GM19372 (cell line): ENCODE measurements around the gene RARA.
A peak's percentile ranks its signal among the peaks of the same experiment; 100 is the strongest.

Experiments
- ATAC-seq: cut with Tn5 transposase; IDR thresholded peaks from one replicate; pipeline ENCODE4 v1.9.1; 2021; ENCODE audit warnings: mild to moderate bottlenecking, low read depth, moderate library complexity; ENCODE audit not compliant: unreplicated experiment

RARA gene

DNA sequence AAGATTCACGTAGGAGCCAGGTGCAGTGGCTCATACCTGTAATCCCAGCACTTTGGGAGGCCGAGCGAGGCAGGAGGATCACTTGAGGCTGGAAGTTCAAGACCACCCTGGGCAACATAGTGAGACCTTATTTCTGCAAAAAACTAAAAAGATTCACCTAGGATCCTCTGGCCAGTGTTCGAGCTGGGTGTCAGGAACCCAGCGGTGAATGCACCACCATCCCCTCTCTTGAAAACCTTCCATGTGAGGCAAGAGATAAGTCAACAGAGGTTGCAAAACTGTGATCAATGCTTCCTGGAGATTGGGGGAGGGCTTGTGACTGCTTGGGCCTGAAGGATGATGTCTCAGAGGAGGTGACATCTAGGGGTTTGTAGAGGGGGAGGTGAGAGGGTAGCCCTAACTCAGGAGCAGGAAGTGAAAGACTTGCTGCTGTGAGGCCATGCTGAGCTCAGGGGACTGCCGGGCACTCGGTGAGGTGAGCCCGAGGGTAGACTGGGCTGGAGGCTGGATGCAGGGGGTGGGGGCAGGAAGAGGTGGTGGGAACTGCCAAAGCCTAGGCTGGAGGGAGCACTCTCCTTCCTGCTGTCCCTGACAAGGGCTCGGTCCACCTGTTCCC is 43.9 kb downstream of the RARA start:
- no peak for ATAC-seq

DNA sequence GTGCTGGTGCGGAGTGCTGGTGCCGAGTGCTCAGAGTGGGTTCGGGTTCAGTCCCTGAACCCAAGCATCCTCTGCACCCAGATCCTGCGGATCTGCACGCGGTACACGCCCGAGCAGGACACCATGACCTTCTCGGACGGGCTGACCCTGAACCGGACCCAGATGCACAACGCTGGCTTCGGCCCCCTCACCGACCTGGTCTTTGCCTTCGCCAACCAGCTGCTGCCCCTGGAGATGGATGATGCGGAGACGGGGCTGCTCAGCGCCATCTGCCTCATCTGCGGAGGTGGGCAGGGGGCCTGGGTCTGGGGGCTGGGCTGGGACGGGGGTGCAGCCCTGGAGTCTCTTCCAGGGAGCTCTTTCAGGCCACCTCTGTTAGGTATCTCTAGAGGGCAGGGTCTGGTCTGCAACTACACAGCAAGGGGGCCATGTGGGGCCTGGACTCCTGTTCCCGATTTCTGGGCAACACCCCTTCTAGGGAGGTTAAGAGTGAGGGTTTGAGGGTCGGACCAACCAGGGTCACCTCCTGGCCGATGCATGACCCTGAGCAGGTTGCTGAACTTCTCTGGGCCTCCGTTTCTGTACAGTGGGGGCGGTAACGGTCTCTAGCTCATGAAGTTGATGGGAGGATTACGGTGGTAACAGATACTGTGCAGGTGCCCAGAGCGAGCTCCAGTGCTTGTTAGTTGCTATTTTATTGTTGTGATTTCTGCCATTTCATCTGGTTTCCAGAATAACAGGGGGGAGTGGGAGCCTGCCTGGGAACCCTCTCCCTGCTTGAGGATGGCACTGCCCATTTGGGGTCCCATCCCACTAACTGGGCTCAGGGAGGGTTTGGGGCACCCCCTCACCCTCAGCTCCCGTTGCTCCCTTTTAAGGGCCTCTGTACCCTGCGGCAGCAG is 45.5 kb downstream of the RARA start:
- no peak for ATAC-seq

DNA sequence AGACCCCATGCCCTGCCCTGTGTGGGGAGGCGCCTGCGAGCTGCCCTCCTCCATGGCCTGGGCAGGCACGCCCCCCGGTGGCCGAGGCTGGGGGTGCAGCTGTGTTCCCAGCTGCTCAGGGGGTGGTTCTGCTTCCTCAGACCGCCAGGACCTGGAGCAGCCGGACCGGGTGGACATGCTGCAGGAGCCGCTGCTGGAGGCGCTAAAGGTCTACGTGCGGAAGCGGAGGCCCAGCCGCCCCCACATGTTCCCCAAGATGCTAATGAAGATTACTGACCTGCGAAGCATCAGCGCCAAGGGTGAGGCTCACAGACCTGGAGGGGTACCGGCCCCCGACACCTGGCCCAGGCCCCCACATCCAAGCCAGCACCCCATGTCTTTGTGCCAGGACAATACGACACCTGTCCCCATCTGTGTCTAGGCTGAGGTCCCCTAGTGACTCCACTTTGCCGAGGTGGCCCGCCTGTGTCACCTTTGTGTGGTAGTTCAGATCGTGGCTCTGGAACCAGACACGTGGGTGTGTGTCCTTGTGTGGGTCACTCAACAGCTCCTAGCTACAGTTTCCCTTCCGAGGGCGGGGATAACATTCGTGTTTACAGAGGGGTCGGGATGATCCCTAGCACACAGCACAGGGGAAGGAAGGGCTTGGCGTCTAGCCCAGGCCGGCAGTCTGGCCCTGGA is 46.3 kb downstream of the RARA start:
- no peak for ATAC-seq

DNA sequence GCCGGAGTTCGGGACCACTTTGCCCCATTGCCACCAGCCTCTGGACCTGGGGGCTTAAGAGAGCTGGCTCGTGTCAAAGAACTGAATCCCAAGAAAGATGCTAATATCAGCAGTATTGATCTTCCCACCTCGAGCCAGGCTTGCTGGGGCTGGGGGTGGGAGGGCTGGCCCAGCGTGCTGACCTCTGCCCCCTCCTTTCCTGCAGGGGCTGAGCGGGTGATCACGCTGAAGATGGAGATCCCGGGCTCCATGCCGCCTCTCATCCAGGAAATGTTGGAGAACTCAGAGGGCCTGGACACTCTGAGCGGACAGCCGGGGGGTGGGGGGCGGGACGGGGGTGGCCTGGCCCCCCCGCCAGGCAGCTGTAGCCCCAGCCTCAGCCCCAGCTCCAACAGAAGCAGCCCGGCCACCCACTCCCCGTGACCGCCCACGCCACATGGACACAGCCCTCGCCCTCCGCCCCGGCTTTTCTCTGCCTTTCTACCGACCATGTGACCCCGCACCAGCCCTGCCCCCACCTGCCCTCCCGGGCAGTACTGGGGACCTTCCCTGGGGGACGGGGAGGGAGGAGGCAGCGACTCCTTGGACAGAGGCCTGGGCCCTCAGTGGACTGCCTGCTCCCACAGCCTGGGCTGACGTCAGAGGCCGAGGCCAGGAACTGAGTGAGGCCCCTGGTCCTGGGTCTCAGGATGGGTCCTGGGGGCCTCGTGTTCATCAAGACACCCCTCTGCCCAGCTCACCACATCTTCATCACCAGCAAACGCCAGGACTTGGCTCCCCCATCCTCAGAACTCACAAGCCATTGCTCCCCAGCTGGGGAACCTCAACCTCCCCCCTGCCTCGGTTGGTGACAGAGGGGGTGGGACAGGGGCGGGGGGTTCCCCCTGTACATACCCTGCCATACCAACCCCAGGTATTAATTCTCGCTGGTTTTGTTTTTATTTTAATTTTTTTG is 47.1 kb downstream of the RARA start:
- ATAC-seq, result no peak

DNA sequence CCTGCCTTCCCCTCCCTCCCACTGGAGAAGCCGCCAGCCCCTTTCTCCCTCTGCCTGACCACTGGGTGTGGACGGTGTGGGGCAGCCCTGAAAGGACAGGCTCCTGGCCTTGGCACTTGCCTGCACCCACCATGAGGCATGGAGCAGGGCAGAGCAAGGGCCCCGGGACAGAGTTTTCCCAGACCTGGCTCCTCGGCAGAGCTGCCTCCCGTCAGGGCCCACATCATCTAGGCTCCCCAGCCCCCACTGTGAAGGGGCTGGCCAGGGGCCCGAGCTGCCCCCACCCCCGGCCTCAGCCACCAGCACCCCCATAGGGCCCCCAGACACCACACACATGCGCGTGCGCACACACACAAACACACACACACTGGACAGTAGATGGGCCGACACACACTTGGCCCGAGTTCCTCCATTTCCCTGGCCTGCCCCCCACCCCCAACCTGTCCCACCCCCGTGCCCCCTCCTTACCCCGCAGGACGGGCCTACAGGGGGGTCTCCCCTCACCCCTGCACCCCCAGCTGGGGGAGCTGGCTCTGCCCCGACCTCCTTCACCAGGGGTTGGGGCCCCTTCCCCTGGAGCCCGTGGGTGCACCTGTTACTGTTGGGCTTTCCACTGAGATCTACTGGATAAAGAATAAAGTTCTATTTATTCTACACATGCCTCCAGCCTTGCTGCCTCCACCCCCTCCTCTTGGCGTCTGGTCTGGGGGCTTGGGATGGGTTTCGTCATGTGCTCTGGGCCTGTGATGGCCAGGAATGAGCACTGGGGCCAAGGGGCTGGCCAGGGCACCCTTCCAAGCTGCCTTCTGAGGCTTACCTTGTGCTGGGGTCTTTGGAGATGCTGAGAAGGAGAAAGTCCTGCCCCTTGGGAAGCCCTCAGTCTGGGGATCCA is 48.3 kb downstream of the RARA start:
- no peak for ATAC-seq

DNA sequence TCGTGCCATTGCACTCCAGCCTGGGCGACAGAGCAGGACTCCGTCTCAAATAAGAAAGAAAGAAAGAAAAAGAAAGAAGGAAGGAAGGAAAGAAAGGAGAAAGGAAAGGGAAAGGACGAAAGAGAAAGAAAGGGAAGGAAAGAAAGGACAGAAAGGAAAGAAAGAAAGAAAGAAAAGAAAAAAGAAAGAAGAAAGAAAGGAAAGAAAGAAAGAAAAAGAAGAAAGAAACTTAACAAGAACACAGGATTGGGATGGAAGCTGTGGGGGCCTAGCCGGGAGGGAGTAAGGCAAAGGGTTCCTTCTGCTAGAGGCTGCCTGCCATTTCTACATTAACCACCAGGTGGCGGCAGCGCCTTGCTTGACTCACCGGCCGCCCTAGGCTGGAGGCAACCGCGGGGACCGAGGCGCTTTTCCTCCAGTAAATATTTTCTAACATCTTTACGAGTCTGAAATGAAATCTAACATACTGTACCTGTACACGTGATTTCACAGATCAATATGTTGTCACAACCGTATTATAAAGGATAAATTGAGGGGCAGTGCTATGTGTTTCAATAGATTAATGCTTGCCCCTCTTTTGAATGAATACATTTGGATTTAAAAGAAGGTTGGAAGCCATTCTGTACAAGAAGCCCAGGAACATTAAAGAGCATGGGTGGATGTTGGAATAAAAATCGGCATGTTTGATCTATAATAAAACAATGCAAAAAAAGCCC is 49.5 kb downstream of the RARA start:
- ATAC-seq, result no peak

DNA sequence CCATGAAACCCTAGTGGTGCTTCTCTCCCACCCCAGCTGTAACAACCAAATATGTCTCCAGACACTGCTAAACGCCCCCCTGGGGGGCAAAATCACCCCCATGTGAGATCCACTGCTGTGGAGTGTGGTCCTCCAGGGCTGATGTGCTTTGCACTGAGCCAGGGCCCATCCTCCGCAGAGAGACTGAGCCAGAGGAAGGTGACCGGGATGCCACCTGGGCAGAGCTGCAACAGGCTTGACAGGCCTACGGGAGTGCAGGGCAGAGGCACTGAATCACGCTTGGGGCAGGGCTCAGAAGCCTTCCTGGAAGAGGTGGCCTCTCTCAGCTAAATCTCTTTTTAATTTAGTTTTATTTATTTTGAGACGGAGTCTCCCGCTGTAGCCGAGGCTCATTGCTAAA is 51.1 kb downstream of the RARA start:
- no peak for ATAC-seq

DNA sequence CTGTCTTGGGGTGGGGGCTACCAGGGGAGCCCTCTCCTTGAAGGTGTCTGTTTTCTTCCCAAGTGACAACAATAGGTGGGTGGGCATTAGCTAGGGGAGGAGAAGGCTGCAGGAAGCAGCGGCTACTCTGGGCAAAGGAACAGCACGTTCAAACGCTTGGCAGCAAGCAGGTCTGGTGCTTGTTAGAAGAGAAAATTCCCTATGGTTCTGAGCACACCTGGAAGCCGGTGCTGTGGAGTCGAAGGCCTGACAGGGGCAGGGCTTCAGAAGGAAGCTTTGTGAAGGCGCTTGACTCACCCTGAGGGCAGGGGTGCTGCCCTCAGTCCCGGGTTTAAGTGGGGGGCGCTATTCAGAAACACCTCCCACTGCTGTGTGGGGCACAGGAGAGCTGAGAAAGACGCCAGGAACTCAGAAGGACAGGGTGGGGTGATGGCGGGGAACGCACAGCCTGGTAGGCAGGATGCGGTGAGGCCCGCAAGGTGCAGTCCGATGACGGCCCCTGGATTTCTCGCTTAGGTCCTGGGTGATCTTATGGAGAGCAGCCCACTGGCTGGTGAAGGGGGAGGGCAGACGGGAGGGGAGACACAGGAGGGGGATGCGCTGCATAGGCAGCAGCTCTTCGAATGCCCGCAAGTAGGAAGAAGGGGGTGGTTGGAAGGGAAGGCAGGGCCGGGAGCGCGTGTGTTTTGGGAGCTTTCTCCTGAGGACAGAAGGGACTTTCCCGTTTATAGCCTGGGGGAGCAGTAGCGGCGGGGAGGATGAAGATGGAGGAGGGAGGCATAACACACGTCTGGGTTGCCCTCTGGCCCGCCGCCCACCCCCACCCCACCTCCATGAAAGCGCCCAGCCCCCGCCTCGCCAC is 52.3 kb downstream of the RARA start:
- ATAC-seq, result no peak

DNA sequence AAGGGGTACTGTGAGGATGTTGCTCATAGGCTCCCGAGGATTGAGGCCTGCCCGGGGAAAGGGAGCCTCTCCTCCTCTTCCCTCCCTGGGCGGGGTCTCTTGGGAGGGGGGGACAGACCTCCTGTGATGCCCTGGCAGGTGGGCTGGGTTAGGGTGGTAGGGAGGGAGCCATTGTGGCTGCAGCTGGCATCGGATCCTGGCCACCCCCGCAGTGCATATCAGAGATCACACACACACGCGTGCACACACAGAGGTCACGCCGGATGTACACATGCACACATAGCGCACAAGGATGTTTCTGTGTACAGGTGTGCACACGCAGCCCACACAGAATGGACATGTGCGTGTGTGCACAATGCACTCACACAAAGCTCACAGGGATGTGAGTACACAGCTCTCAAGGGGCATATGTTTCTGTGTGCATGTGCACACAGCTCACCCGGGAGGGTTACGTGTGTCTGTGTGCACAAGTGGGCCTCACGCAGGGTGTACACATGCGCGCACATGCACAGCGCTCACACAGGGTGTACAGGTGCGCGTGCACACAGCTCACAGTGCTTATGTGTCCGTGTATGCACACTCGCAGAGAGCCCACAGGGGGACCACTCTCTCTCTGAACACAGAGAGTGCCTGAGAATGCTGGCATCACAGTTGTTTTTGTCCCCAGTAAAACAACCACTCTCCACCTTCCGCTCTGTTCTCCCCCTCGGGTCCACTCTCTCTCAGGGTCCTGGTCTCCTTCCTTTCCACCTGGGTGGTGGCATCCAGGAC is 53.1 kb downstream of the RARA start:
- peak; percentile 14 for ATAC-seq

DNA sequence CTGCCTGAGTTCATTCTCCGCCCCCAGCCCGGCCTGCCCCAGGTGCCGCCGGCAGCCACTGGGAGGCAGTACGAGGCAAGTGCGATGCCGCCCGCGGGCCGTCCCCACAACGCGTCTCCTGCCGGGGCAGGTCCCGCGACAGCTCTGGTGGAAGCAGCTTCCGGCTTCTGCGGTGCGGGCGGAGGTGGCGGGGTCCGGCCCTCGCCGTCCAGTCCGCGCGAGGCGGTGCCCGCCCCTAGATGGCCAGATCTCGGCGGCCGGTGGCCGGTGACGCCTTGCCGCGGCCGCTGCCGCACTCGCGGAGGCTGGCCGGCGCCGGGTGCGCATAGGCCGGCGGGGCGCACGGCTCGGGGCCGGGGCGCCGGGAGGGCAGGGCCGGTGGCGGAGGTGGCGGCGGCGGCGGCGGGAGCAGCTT is 53.7 kb downstream of the RARA start:
- ATAC-seq, result peak; percentile 62

DNA sequence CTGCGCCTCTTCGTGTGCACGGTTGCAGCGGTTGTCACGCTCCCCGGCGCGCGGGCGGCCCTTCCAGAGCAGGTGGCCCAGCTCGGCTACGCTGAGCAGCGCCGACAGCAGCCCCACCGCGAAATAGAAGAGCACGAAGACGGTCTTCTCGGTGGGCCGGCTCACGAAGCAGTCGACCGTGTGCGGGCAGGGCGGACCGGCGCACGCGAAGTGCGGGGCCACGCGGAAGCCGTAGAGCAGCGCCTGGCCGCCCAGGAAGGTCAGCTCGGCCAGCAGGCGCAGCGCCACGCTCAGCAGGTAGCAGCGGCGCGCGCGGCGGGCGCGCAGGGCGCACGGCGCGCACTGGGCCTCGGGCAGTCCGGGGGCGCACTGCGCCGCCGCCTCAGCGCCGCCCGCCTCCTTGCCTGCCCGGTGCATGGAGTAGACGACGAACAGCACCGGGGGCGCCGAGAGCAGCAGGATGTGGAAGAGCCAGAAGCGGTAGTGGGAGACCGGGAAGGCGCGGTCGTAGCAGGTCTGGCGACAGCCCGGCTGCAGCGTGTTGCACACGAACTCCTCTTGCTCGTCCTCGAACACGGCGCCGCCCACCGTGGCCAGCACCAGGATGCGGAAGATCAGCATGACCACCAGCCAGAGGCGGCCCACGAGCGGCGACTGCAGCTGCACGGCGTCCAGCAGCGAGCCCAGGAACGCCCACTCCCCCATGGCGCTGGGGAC is 54.3 kb downstream of the RARA start:
- ATAC-seq, result no peak

DNA sequence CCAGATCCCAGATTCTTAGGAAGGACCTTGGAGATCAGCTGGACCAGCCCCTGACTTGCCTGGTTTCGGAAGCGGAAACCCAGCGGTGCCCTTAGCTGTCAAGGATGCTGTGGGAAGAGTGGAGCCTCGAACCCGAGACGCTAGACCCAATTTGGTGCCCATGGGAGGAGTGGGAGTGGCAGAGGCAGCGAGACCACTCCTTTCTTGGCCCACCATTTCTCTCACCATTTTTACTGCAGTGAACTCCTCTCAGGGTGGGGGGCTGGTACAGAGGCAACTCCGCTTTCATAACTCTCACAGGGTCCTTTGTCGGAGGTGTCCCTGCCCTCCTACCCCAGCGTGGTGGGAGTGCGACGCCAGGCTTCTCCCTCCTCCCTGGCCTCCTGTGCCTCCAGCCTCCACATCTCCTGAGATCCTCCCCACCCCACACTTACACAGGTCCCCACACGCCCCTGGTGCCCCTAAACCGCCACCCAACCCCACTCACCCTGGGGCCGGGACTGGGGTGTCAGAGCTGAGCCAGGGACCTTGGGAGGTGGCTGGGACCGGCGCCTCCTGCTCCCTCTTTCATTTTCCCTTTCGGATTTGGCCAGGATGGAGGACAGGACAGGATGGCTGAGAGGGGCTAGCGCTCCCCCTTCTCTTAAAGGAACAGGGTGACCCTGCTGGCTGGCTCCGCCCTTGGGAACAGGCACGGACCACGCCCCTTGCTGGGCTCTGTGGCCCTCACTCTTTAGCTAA is 55.3 kb downstream of the RARA start, which contains the start of gene GJD3:
TSS of gene GJD3 (minus strand) at position 617 of the 741 bp plus-strand sequence. CDS start 922 bp downstream, outside the sequence.
- no peak for ATAC-seq

DNA sequence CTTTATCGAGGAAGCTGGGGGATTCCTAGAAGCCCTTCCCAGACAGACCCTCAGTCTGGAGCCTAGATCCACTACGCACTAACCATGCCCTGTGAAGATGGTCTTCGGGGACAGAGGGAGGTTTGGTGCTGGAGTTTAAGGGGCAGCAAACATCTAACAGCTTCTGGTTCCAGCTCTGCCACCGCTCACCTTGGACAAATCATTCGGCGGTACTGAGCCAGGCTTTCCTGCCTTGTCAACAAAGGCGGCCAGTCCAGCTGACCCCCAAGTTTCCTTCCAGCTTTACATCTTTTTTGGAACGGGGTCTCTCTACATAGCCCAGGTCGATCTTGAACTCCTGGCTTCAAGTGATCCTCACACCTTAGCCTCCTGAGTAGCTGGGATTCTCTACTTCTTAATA is 55.9 kb downstream of the RARA start:
- ATAC-seq, result no peak

DNA sequence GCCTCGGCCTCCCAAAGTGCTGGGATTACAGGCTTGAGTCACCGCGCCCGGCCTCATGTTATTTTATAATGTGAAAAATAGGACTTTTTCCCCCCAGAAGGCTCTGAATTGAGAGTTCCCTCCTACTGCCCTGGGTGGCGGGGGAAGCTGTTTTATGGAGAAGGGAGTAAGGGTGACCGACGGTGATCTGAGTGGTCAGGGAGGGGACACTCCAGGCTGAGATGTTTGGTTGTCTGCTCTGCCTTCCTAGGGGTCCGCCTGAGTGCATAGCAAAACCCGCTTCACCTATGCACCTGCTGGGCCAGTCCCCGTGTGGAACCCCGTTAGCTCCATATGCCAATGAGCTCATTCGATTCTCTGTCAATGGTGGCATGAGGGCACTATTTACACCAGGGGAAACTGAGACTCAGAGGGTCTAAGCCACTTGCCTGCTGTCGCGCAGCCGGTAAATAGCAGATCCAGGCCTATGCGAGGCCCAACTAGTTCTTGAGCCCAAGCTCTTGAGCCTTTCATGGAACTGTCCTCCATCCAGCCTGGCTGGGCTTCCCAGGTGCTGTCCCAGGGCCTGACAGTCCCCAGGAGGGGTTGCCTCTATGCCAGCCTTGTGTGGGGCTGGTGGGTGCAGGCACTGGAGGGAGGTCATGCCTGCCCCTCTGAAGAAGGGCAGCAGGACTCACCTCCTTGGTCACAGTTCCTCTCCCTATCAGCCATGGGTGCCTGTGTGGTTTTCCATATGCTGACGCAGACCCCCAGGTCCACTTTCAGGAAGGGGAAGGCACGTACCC is 57.3 kb downstream of the RARA start:
- ATAC-seq, result no peak
